Mesenchymal stem cell (in vitro differentiated cells and primary cell): ENCODE measurements around the gene ZNF256. TPM values are rescaled to one million over a fixed set of nuclear protein-coding genes. Genes with fewer than 3 reads are reported as not detected.
A peak's percentile ranks its signal among the peaks of the same experiment; 100 is the strongest.

ENCODE experiments used
- DNase-seq: peaks from one replicate; pipeline ENCODE4 v3.0.0-alpha.2; 2013
- H2AFZ ChIP-seq: one replicate; pipeline ENCODE4 v1.6.1; 2013; ENCODE audit warnings: low read depth, mild to moderate bottlenecking, control low read depth, inconsistent platforms, low read length, moderate library complexity
- H2AK5ac ChIP-seq: 2 replicates; pipeline ENCODE4 v1.6.1; 2013; ENCODE audit warnings: low read length, moderate library complexity, mild to moderate bottlenecking, inconsistent platforms; ENCODE audit not compliant: severe bottlenecking
- H2BK120ac ChIP-seq: one replicate; pipeline ENCODE4 v1.6.1; 2013; ENCODE audit warnings: low read depth, mild to moderate bottlenecking, inconsistent platforms, low read length, moderate library complexity
- H2BK12ac ChIP-seq, 2 experiments: one replicate each; pipeline ENCODE4 v1.6.1; 2013; ENCODE audit warnings: inconsistent platforms in 2 of 2, low read length in 2 of 2, mild to moderate bottlenecking in 2 of 2, moderate library complexity in 2 of 2, control low read depth in 1 of 2
- H2BK15ac ChIP-seq: one replicate; pipeline ENCODE4 v1.6.1; 2013; ENCODE audit warnings: mild to moderate bottlenecking, low read depth, inconsistent platforms; ENCODE audit not compliant: poor library complexity, severe bottlenecking
- H2BK5ac ChIP-seq: 2 replicates; pipeline ENCODE4 v1.6.1; 2013; ENCODE audit warnings: low read depth, mild to moderate bottlenecking, low read length, control low read depth, inconsistent platforms; ENCODE audit not compliant: poor library complexity, severe bottlenecking
- H3K14ac ChIP-seq, 2 experiments: one replicate each; pipeline ENCODE4 v1.6.1; 2013; ENCODE audit warnings: inconsistent platforms in 2 of 2, low read length in 2 of 2, control low read depth in 1 of 2, mild to moderate bottlenecking in 1 of 2, moderate library complexity in 1 of 2
- H3K18ac ChIP-seq, 2 experiments: one replicate each; pipeline ENCODE4 v1.6.1; 2013; ENCODE audit warnings: inconsistent platforms in 2 of 2, low read length in 2 of 2, control low read depth in 1 of 2, low read depth in 1 of 2, mild to moderate bottlenecking in 1 of 2
- H3K23ac ChIP-seq, 2 experiments: one replicate each; pipeline ENCODE4 v1.6.1; 2013; ENCODE audit warnings: inconsistent platforms in 2 of 2, low read length in 2 of 2, mild to moderate bottlenecking in 2 of 2, moderate library complexity in 2 of 2, control low read depth in 1 of 2
- H3K27ac ChIP-seq: 2 replicates; pipeline ENCODE4 v1.5.1; 2013; ENCODE audit warnings: mild to moderate bottlenecking, moderate library complexity, low read length, control low read depth, inconsistent platforms; ENCODE audit not compliant: poor library complexity, severe bottlenecking
- H3K27me3 ChIP-seq, 2 experiments: 2 replicates each; pipeline versions ENCODE4 v1.6.1 to v1.7.0; 2013; ENCODE audit warnings: low read length in 2 of 2, mild to moderate bottlenecking in 2 of 2, moderate library complexity in 2 of 2, control low read depth in 1 of 2, inconsistent platforms in 1 of 2; ENCODE audit not compliant: control insufficient read depth in 1 of 2, insufficient read depth in 1 of 2
- H3K36me3 ChIP-seq, 2 experiments: 2 replicates each; pipeline versions ENCODE4 v1.6.1 to v1.7.0; 2013; ENCODE audit warnings: low read length in 2 of 2, control low read depth in 1 of 2, inconsistent platforms in 1 of 2, low read depth in 1 of 2, mild to moderate bottlenecking in 1 of 2; ENCODE audit not compliant: insufficient read depth in 2 of 2, control insufficient read depth in 1 of 2
- H3K4ac ChIP-seq, 2 experiments: one replicate each; pipeline ENCODE4 v1.6.1; 2013; ENCODE audit warnings: inconsistent platforms in 2 of 2, low read length in 2 of 2, mild to moderate bottlenecking in 2 of 2, moderate library complexity in 2 of 2, control low read depth in 1 of 2, low read depth in 1 of 2
- H3K4me1 ChIP-seq: 2 replicates; pipeline ENCODE4 v1.6.1; 2013; ENCODE audit warnings: low read depth, low read length, control low read depth; ENCODE audit not compliant: control insufficient read depth, insufficient read depth
- H3K4me2 ChIP-seq: 2 replicates; pipeline ENCODE4 v1.6.1; 2013; ENCODE audit warnings: low read length, mild to moderate bottlenecking, inconsistent platforms; ENCODE audit not compliant: poor library complexity, severe bottlenecking
- H3K4me3 ChIP-seq, 2 experiments: 2 replicates each; pipeline versions ENCODE4 v1.5.1 to v1.7.0; 2013; ENCODE audit warnings: low read length in 2 of 2, mild to moderate bottlenecking in 2 of 2, control low read depth in 1 of 2, low read depth in 1 of 2; ENCODE audit not compliant: insufficient read depth in 1 of 2
- H3K79me1 ChIP-seq: replicated peaks from 2 replicates; pipeline ENCODE4 v1.6.1; 2013; ENCODE audit warnings: mild to moderate bottlenecking, control low read depth, low read length, inconsistent platforms; ENCODE audit not compliant: poor library complexity, severe bottlenecking
- H3K9ac ChIP-seq: 2 replicates; pipeline ENCODE4 v1.7.0; 2013; ENCODE audit warnings: mild to moderate bottlenecking, low read length, moderate library complexity
- H3K9me3 ChIP-seq: 2 replicates; pipeline ENCODE4 v1.7.0; 2013; ENCODE audit warnings: mild to moderate bottlenecking, low read length; ENCODE audit not compliant: control insufficient read depth
- H4K8ac ChIP-seq: one replicate; pipeline ENCODE4 v1.6.1; 2013; ENCODE audit warnings: inconsistent platforms, mild to moderate bottlenecking, low read length, moderate library complexity
- H4K91ac ChIP-seq: one replicate; pipeline ENCODE4 v1.6.1; 2013; ENCODE audit warnings: mild to moderate bottlenecking, low read length, inconsistent platforms
- WGBS: methylation state at CpG from one replicate; pipeline ENCODE4 v1.1.7; 2013; ENCODE audit warnings: mixed read lengths; 5-methylcytosine and 5-hydroxymethylcytosine counted together
- polyA plus RNA-seq, 2 experiments: library from polyadenylated mRNA; stranded (reverse); fragments of 200-250 nt; gene quantifications; one replicate each; pipeline ENCODE4 v1.2.3, GENCODE V29; 2013

The ZNF256 gene
- polyA plus RNA-seq (2013, experiment 1 of 2): 2.8 TPM
- polyA plus RNA-seq (2013, experiment 2 of 2): 2.9 TPM

GRCh38 chr19:57947419-57948134 is at the start of gene ZNF256:
TSS of gene ZNF256 (minus strand) at chr19:57947706. CDS start at chr19:57947474, 232 bp downstream.
- no peaks in the 10 kb centered on the region for H3K27me3 ChIP-seq
- peak within 1 kb of the TSS; percentile 84 to 90 for H3K18ac ChIP-seq
- H4K91ac ChIP-seq: peak within 1 kb of the TSS; percentile 45
- H3K9ac ChIP-seq: peak within 1 kb of the TSS; percentile 94
- H3K4ac ChIP-seq: peak within 1 kb of the TSS; percentile 32 to 75
- H2AK5ac ChIP-seq: no peak within 1 kb of the TSS
- peaks cover 7% of the 10 kb centered on the region for H3K4me1 ChIP-seq
- peak within 1 kb of the TSS; percentile 60 for H2AFZ ChIP-seq
- peak within 1 kb of the TSS; percentile 85 for H4K8ac ChIP-seq
- peak within 1 kb of the TSS; percentile 95 to 96 for H3K4me3 ChIP-seq
- peak; percentile 95 for DNase-seq
- peaks cover 18 to 19% of the 10 kb centered on the region in 2 experiments for H3K36me3 ChIP-seq
- peak within 1 kb of the TSS in 1 of 2 experiments; percentile 26 for H3K14ac ChIP-seq
- H2BK120ac ChIP-seq: peak within 1 kb of the TSS; percentile 24
- no peak within 1 kb of the TSS for H2BK12ac ChIP-seq
- no peak within 1 kb of the TSS for H2BK5ac ChIP-seq
- peak within 1 kb of the TSS; percentile 77 for H3K27ac ChIP-seq
- peaks cover 28% of the 10 kb centered on the region for H3K79me1 ChIP-seq
- WGBS: 9% methylated on average over 53 of the region's 54 CpGs
- no peak within 1 kb of the TSS for H2BK15ac ChIP-seq
- no peak within 1 kb of the TSS for H3K23ac ChIP-seq
- peaks cover 31% of the 10 kb centered on the region for H3K9me3 ChIP-seq
- H3K4me2 ChIP-seq: peak within 1 kb of the TSS; percentile 87

GRCh38 chr19:57992841-57993240 is 45.3 kb upstream of the ZNF256 start:
- no peak overlapping the region for H2BK120ac ChIP-seq
- H3K14ac ChIP-seq: no peak overlapping the region
- no peak overlapping the region for H2AK5ac ChIP-seq
- no peak overlapping the region for H2BK15ac ChIP-seq
- H3K4me3 ChIP-seq: peak overlapping the region in 1 of 2 experiments; percentile 64
- peaks cover 97% of the 10 kb centered on the region for H3K9me3 ChIP-seq
- H2BK5ac ChIP-seq: no peak overlapping the region
- H2BK12ac ChIP-seq: no peak overlapping the region
- 57% methylated on average over 1 of the region's 1 CpG for WGBS
- H3K27me3 ChIP-seq: no peaks in the 10 kb centered on the region
- no peak for DNase-seq
- no peak overlapping the region for H3K4me2 ChIP-seq
- H3K4me1 ChIP-seq: no peaks in the 10 kb centered on the region
- H3K23ac ChIP-seq: no peak overlapping the region
- H4K91ac ChIP-seq: no peak overlapping the region
- H3K36me3 ChIP-seq: peaks cover 73 to 85% of the 10 kb centered on the region in 2 experiments
- H3K4ac ChIP-seq: no peak overlapping the region
- H3K9ac ChIP-seq: no peak overlapping the region
- no peak overlapping the region for H3K18ac ChIP-seq
- no peak overlapping the region for H4K8ac ChIP-seq
- H3K27ac ChIP-seq: no peak overlapping the region
- H3K79me1 ChIP-seq: peaks cover 30% of the 10 kb centered on the region
- no peak overlapping the region for H2AFZ ChIP-seq

- H2BK12ac ChIP-seq: no peak overlapping the region
- H3K9ac ChIP-seq: no peak overlapping the region
- H3K4me2 ChIP-seq: no peak overlapping the region
- H3K18ac ChIP-seq: no peak overlapping the region
- H2AFZ ChIP-seq: no peak overlapping the region
- H2BK120ac ChIP-seq: no peak overlapping the region
- H4K8ac ChIP-seq: no peak overlapping the region
- H3K4me1 ChIP-seq: no peaks in the 10 kb centered on the region
- DNase-seq: peak; percentile 32
- H3K36me3 ChIP-seq: peaks cover 47 to 92% of the 10 kb centered on the region in 2 experiments
- no peak overlapping the region for H3K4ac ChIP-seq
- H4K91ac ChIP-seq: no peak overlapping the region
- H3K27me3 ChIP-seq: no peaks in the 10 kb centered on the region
- peaks cover 12% of the 10 kb centered on the region for H3K79me1 ChIP-seq
- WGBS: 95% methylated on average over 2 of the region's 3 CpGs
- H3K4me3 ChIP-seq: peak overlapping the region in 1 of 2 experiments; percentile 71
- H3K27ac ChIP-seq: no peak overlapping the region
- H3K14ac ChIP-seq: no peak overlapping the region
- H2AK5ac ChIP-seq: no peak overlapping the region
- H2BK15ac ChIP-seq: no peak overlapping the region
- peaks cover 97% of the 10 kb centered on the region for H3K9me3 ChIP-seq
- H2BK5ac ChIP-seq: no peak overlapping the region
- H3K23ac ChIP-seq: no peak overlapping the region
Observed at GRCh38 chr19:57978586-57979289, 31.2 kb upstream of the ZNF256 start.

- H3K27me3 ChIP-seq: no peaks in the 10 kb centered on the region
- no peaks in the 10 kb centered on the region for H3K4me1 ChIP-seq
- peaks cover 26 to 62% of the 10 kb centered on the region in 2 experiments for H3K36me3 ChIP-seq
- H2BK5ac ChIP-seq: no peak within 1 kb of the TSS
- H2AFZ ChIP-seq: no peak within 1 kb of the TSS
- 93% methylated on average over 4 of the region's 4 CpGs for WGBS
- no peak within 1 kb of the TSS for H3K9ac ChIP-seq
- no peak within 1 kb of the TSS for H2BK120ac ChIP-seq
- H3K9me3 ChIP-seq: peaks cover 93% of the 10 kb centered on the region
- H4K8ac ChIP-seq: no peak within 1 kb of the TSS
- H3K23ac ChIP-seq: no peak within 1 kb of the TSS
- H3K27ac ChIP-seq: no peak within 1 kb of the TSS
- H3K4ac ChIP-seq: no peak within 1 kb of the TSS
- no peak within 1 kb of the TSS for H3K4me2 ChIP-seq
- H2BK15ac ChIP-seq: no peak within 1 kb of the TSS
- H4K91ac ChIP-seq: no peak within 1 kb of the TSS
- H3K79me1 ChIP-seq: peaks cover 5% of the 10 kb centered on the region
- no peak within 1 kb of the TSS for H3K14ac ChIP-seq
- no peak for DNase-seq
- no peak within 1 kb of the TSS for H2AK5ac ChIP-seq
- no peak within 1 kb of the TSS for H3K18ac ChIP-seq
- H2BK12ac ChIP-seq: no peak within 1 kb of the TSS
- peak within 1 kb of the TSS in 1 of 2 experiments; percentile 62 for H3K4me3 ChIP-seq
Observed at GRCh38 chr19:57974434-57974833, 26.9 kb upstream of the ZNF256 start, which contains the start of gene C19orf18. TSS of gene C19orf18 (minus strand) at chr19:57974534. CDS start at chr19:57974432, 102 bp downstream.
